Measurements from ENCODE around the gene USP49.

The USP49 gene

GRCh38 chr6:41896281-41896680, 1.1 kb upstream of the USP49 start:
- Histone ChIP-seq H3K27me3 (no peaks in the 10 kb centered on the region), H3K9me3 (no peaks in the 10 kb centered on the region), H3K36me3 (no peaks in the 10 kb centered on the region), H3K4me1 (no peaks in the 10 kb centered on the region), H3K4me3 (ENCODE audit: low read depth, low read length) (no peak overlapping the region)
- no peak for DNase-seq
- TF ChIP-seq, protein P1, sequence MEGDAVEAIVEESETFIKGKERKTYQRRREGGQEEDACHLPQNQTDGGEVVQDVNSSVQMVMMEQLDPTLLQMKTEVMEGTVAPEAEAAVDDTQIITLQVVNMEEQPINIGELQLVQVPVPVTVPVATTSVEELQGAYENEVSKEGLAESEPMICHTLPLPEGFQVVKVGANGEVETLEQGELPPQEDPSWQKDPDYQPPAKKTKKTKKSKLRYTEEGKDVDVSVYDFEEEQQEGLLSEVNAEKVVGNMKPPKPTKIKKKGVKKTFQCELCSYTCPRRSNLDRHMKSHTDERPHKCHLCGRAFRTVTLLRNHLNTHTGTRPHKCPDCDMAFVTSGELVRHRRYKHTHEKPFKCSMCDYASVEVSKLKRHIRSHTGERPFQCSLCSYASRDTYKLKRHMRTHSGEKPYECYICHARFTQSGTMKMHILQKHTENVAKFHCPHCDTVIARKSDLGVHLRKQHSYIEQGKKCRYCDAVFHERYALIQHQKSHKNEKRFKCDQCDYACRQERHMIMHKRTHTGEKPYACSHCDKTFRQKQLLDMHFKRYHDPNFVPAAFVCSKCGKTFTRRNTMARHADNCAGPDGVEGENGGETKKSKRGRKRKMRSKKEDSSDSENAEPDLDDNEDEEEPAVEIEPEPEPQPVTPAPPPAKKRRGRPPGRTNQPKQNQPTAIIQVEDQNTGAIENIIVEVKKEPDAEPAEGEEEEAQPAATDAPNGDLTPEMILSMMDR (IDR thresholded peaks at IDR 0.05; ENCODE audit: low read depth, low read length): no peak

DNA sequence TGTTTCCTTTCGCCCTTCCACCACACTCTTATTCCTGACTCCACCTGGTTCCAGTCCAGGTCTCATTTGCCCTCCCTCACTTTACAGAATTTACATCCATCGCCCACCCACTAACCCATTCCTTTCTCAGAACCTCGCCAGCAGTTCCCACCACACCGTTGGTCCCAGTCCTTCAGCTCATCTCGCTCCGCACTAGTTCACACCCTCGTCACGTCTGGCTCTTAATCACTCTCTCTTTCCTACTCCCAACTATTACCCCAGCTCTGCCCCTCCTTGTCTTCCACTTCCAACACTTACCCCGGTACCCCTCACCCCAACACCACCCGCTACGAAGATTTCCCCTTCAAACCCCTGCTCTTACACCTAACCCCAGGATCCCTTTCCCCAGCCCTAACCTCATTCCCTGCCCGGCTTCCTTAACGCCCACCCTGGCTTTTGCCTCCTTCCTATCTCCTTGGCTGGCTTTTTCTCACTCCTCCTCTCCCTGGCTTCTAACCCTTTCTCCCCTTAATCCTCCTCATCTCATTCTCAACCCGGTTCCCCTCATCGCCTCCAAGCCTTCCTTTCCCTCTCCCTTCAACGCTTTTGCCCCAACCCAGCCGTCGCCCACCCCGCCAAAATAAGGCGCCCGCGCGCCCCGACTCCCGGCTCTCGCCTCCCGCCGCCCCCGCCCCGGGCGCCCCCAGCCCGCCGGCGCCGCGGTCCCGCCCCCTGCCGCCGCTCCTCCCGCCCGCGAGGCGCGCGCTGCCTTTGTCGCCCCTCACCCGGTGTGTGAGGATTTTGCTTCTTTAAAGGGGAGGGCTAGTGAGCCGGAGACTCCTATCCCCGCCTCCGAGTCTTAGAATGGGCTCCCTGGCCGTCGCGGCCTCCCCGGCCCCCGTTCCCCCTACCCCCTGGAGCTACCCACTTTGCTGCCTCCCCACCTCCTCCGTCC, 542 bp downstream of the USP49 start:
- H3K4me3 ChIP-seq (ENCODE audit: low read depth, low read length): peak overlapping the region; percentile 84
- TF ChIP-seq, protein P1 (IDR thresholded peaks at IDR 0.05; ENCODE audit: low read depth, low read length): no peak
- H3K36me3 ChIP-seq: no peaks in the 10 kb centered on the region
- H3K4me1 ChIP-seq: no peaks in the 10 kb centered on the region
- peak; percentile 7 for DNase-seq
- H3K9me3 ChIP-seq: no peaks in the 10 kb centered on the region
- H3K27me3 ChIP-seq: no peaks in the 10 kb centered on the region

GRCh38 chr6:41892921-41893564, 2.1 kb downstream of the USP49 start:
- DNase-seq: no peak
- Histone ChIP-seq H3K9me3 (no peaks in the 10 kb centered on the region), H3K27me3 (no peaks in the 10 kb centered on the region), H3K4me3 (ENCODE audit: low read depth, low read length) (no peak overlapping the region), H3K4me1 (no peaks in the 10 kb centered on the region), H3K36me3 (no peaks in the 10 kb centered on the region)
- TF ChIP-seq, protein P1 (IDR thresholded peaks at IDR 0.05; ENCODE audit: low read depth, low read length): no peak

DNA sequence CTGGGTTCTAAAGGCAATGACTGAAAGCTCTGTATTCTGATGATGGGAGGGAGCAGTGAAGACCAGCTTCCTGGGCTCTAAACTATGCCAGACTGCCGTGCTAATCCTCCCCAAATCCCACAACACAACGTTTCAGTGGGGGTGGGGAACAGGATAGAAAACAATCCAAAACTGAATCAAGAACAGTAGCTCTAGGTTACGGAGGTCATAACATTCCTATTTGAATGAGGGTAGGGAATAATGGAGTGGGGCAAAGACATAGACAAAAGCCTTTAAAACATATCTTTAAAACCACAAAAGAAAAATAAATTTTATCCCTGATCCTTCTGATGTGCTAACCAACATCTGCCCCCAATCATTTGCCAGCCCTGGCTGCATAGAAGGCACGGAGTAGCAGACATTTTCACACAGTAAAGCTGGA, 7.8 kb downstream of the USP49 start:
- TF ChIP-seq, protein P1 (IDR thresholded peaks at IDR 0.05; ENCODE audit: low read depth, low read length): no peak
- no peak for DNase-seq
- no peaks in the 10 kb centered on the region for H3K4me1 ChIP-seq
- H3K27me3 ChIP-seq: no peaks in the 10 kb centered on the region
- H3K36me3 ChIP-seq: no peaks in the 10 kb centered on the region
- H3K9me3 ChIP-seq: no peaks in the 10 kb centered on the region
- no peak overlapping the region for H3K4me3 ChIP-seq (ENCODE audit: low read depth, low read length)

GRCh38 chr6:41885930-41886329, 9.2 kb downstream of the USP49 start:
- Histone ChIP-seq H3K4me3 (ENCODE audit: low read depth, low read length) (no peak overlapping the region), H3K36me3 (no peaks in the 10 kb centered on the region), H3K9me3 (no peaks in the 10 kb centered on the region), H3K27me3 (no peaks in the 10 kb centered on the region), H3K4me1 (no peaks in the 10 kb centered on the region)
- no peak for DNase-seq
- TF ChIP-seq, protein P1 (IDR thresholded peaks at IDR 0.05; ENCODE audit: low read depth, low read length): no peak

GRCh38 chr6:41884957-41885356, 10.2 kb downstream of the USP49 start:
- TF ChIP-seq, protein P1 (IDR thresholded peaks at IDR 0.05; ENCODE audit: low read depth, low read length): no peak
- Histone ChIP-seq H3K4me1 (no peaks in the 10 kb centered on the region), H3K27me3 (no peaks in the 10 kb centered on the region), H3K36me3 (no peaks in the 10 kb centered on the region), H3K9me3 (no peaks in the 10 kb centered on the region), H3K4me3 (ENCODE audit: low read depth, low read length) (no peak overlapping the region)
- no peak for DNase-seq

All from BE2C (cell line).